Natural killer cell treated with Interleukin-12 subunit alpha and Interleukin-12 subunit beta and Interleukin-15 and Interleukin-18, amount 100 ng/mL, for 72 hours (primary cell): Measurements from ENCODE around the gene ITGA8. TPM values are rescaled to one million over a fixed set of nuclear protein-coding genes. Genes with fewer than 3 reads are reported as not detected.
"Not testable (repeated sequence)": the region's sequence is repeated elsewhere in the genome, so short reads cannot be mapped to it uniquely, and the experiment has no call there.

Source experiments
- ATAC-seq, 2 donors: fragments of 150-1000 bp; cut with Tn5 transposase in 1 of 2; sonication (Bioruptor Pico), chemical (Tn5 transposase) in 1 of 2; 2 replicates each; pipeline ENCODE4 v1.10.0; 2021
- DNase-seq: peaks from one replicate; pipeline ENCODE4 v3.0.0; 2022; ENCODE audit warnings: low spot score
- H3K27ac Mint-ChIP-seq, 2 donors: 1 replicate in 1 of 2; 2 replicates in 1 of 2; pipeline ENCODE4 v1.8.0; 2022; ENCODE audit warnings: mixed read lengths in 2 of 2, mild to moderate bottlenecking in 1 of 2, moderate library complexity in 1 of 2
- H3K27me3 Mint-ChIP-seq, 2 donors: 1 replicate in 1 of 2; 2 replicates in 1 of 2; pipeline ENCODE4 v1.8.0; 2022; ENCODE audit warnings: mixed read lengths in 2 of 2
- H3K36me3 Mint-ChIP-seq: one replicate; pipeline ENCODE4 v1.8.0; 2022; ENCODE audit warnings: mixed read lengths
- H3K4me1 Mint-ChIP-seq, 2 donors: 1 replicate in 1 of 2; 2 replicates in 1 of 2; pipeline ENCODE4 v1.8.0; 2022; ENCODE audit warnings: low read depth in 2 of 2, mixed read lengths in 2 of 2, mild to moderate bottlenecking in 1 of 2
- H3K4me3 Mint-ChIP-seq: one replicate; pipeline ENCODE4 v1.8.0; 2022; ENCODE audit warnings: mixed read lengths
- H3K9me3 Mint-ChIP-seq: 2 replicates; pipeline ENCODE4 v1.8.0; 2022; ENCODE audit warnings: mixed read lengths
- total RNA-seq, 2 donors: library from RNA; stranded (reverse); gene quantifications; one replicate each; pipeline ENCODE4 v1.2.3, GENCODE V29; 2022

ITGA8 gene
- total RNA-seq, 2 donors from 2014 or later = not detected

DNA sequence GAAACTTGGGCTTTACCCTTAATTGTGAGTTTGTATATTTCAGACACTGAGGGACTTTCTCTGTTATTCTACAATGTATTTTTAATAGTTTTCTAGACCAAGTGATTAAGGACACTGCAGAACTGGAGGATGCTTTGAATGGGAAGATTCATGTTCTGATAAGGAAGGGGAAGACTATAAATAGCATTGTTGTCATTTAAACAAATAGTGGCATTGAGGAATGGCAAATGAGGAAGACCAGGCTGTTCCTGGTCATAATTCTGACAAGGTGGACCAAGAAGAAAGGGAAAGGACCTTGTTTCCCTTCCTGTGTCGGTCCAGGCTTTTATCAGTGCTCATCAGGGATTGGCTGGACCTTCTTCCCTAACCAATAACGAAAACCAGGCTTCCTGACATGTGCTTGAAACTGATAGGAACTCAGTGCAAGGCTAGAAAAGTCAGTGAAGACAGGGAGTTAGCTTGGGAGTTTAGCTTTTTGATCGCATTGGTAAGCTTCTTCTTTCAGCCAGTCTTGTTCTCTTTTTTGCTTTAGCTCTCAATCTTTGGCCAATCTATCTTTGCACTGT is 116.2 kb downstream of the ITGA8 start:
- DNase-seq (no peak), ATAC-seq (no peak)
- Mint-ChIP-seq H3K4me3 (no peak overlapping the region), H3K36me3 (no peaks in the 10 kb centered on the region), H3K9me3 (peaks cover 3% of the 10 kb centered on the region), H3K27me3 (peaks cover 8 to 24% of the 10 kb centered on the region in 2 donors), H3K27ac (no peak overlapping the region), H3K4me1 (no peaks in the 10 kb centered on the region)

DNA sequence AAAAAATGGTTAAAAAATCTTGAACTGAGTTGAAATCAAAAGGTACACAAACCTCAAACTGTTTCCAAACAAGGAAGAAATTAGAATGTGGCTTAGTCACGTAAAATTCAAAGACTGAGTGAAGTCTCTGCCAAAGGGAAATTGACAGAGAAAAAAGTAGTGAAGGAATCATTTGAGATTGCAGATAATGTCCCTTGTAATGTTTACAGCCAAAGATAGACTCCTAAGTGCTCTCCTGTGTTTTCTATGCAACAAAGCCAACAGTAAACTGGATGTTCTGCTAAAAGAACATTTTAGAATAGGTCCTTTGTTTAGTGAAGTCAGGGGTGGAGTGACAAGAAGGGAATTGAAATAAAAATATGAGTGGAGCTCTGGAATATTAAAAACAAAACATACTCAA is 117.9 kb downstream of the ITGA8 start:
- no peak for DNase-seq
- H3K36me3 Mint-ChIP-seq = no peaks in the 10 kb centered on the region
- ATAC-seq = no peak
- H3K4me1 Mint-ChIP-seq = no peaks in the 10 kb centered on the region
- H3K27me3 Mint-ChIP-seq = peaks cover 9 to 17% of the 10 kb centered on the region in 2 donors
- H3K4me3 Mint-ChIP-seq = no peak overlapping the region
- H3K27ac Mint-ChIP-seq = no peak overlapping the region
- no peaks in the 10 kb centered on the region for H3K9me3 Mint-ChIP-seq

DNA sequence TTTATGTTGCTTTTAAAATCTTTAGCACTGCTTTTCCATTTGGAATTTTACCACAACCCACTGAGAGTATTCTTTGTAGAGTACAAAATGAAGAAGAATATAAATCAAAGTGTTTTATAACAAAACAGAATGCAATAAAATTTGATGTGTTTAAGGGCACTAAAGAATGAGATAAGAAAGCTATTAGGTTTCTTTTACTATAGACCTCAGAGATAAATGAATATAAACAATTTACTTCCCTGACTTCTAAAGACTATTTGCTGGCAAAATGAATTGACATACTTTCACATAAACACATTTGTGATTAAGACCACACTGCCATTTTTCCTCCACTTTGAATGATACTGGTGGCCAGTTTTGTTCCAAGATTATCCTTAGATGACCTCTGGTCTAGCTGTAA is 124.5 kb downstream of the ITGA8 start:
- no peak overlapping the region for H3K27ac Mint-ChIP-seq
- peaks cover 0 to 7% of the 10 kb centered on the region in 2 donors for H3K27me3 Mint-ChIP-seq
- ATAC-seq (no peak), DNase-seq (no peak)
- H3K9me3 Mint-ChIP-seq = no peaks in the 10 kb centered on the region
- H3K4me3 Mint-ChIP-seq = no peak overlapping the region
- H3K36me3 Mint-ChIP-seq = no peaks in the 10 kb centered on the region
- no peaks in the 10 kb centered on the region for H3K4me1 Mint-ChIP-seq

DNA sequence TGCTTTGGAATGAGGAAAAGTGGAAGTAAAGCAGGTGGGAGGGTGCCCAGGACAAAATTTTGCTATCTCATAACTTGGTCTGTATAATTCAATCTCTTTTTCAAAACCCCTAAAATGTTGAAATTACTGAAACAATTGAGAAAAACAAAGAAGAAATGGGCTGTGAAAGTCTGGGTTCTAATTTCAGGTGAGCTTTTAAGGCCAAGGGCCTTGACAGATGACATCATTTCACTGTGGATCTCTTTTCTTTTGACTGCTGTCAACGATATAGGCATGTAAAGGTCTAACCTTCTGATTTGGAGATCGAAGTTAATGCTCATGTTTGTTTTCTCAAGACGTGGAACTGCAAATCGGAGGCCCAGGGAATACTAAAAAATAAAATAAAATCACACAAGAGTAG is 127.8 kb downstream of the ITGA8 start:
- peaks cover 4 to 8% of the 10 kb centered on the region in 2 donors for H3K27me3 Mint-ChIP-seq
- H3K9me3 Mint-ChIP-seq = no peaks in the 10 kb centered on the region
- H3K36me3 Mint-ChIP-seq = no peaks in the 10 kb centered on the region
- no peaks in the 10 kb centered on the region for H3K4me1 Mint-ChIP-seq
- no peak for DNase-seq
- ATAC-seq = no peak
- H3K27ac Mint-ChIP-seq = no peak overlapping the region
- no peak overlapping the region for H3K4me3 Mint-ChIP-seq

DNA sequence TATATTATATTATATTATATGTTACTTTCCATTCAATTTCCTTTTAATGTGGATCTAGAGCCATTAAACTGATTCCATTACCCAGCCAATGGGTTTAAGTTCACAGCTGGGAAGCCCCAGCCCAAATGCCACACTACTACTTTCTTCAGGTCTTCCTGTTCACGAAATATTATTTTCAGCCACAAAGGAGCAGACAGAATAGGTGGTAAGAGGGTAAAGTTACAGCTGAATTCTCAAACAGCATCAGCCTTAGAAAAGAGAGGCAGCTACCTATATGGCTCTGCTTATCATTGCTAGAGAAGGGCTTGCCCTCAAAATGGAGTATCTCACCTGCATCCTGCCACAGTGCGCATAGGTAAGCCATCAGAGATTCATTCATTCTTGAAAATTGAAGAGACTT is 128.3 kb downstream of the ITGA8 start:
- H3K9me3 Mint-ChIP-seq = no peaks in the 10 kb centered on the region
- ATAC-seq (no peak), DNase-seq (no peak)
- no peaks in the 10 kb centered on the region for H3K36me3 Mint-ChIP-seq
- H3K4me1 Mint-ChIP-seq = no peaks in the 10 kb centered on the region
- H3K27ac Mint-ChIP-seq = no peak overlapping the region
- H3K4me3 Mint-ChIP-seq = no peak overlapping the region
- peaks cover 4 to 8% of the 10 kb centered on the region in 2 donors for H3K27me3 Mint-ChIP-seq

DNA sequence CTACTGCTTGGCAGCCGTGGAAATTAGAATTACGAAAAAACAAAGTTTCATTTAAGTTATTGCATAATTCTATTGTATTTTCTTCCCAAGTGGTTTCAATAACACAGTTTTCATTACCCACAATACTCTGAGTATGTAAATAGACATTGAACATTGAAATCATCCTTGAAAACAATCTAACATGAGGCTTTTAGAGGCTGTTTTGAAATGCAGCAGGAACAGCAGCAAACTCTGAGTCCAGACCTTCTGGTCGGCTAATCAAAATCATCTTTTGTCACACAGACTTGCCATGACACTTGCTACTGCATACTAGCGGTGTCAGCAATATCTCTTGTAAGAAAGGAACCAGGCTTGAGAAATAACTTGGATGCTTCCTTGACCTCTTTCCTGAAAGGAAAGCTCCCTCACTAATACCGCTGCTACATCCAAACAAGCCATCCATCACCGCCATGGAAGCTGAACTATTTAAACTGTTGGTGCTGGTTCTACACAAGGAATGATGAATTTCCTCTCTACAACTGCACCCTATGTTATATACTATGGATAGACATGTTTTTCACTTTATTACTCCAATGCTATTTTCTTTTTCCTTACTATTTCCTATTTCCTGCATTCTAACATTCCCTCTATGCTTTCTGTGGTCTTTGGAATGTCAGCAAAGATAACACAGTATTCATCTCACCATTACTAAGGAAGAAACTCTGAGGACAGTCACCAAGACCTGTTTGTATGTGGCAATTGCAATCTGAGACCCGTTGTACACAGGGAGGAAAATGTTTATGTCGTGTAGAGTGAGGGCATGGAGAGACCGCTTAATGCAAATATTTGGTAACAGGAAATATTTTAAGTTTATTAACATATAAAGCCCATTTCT is 130.8 kb downstream of the ITGA8 start:
- Mint-ChIP-seq H3K36me3 (no peaks in the 10 kb centered on the region), H3K9me3 (no peaks in the 10 kb centered on the region), H3K27me3 (peaks cover 4 to 8% of the 10 kb centered on the region in 2 donors), H3K4me1 (no peaks in the 10 kb centered on the region), H3K4me3 (no peak overlapping the region), H3K27ac (no peak overlapping the region)
- no peak for DNase-seq
- ATAC-seq = no peak

DNA sequence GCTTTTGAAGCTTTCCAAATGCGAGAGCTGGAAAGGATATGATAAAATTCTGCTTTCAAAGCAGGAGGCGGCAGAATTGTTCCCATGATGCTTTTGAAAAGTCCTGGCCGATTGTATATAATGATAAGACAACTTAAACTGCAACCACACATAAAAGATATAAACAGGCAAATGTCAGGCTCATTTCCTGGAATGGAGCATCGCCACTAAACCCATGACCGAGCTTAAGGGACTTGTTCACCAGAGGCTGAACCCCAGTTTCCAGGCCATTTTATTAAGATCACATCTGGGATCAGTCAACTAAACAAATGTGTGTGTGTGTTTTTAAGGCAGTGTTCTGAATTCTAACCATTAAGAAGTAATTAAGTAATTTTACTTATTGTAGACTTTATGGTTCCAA is 131.6 kb downstream of the ITGA8 start:
- ATAC-seq = no peak

DNA sequence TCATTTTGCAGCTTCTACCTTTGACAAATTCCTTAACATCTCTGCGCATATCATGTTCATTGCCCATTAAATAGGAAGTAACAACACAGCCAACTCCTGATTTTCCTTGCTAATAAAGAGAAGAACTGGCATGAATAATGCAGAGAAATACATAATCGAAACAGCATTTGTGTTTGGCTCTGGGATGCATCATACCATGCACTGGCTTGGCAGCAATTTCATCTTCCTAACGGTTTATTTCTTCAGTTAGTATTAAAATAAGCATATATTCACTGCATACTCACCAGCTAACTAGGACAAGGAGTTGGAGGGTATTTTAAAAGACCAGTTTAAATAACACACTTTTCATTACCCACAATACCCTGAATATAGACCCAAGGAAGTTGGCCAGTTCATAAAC is 132.5 kb downstream of the ITGA8 start:
- no peaks in the 10 kb centered on the region for H3K9me3 Mint-ChIP-seq
- no peak overlapping the region for H3K4me3 Mint-ChIP-seq
- no peaks in the 10 kb centered on the region for H3K36me3 Mint-ChIP-seq
- DNase-seq (no peak), ATAC-seq (no peak)
- no peak overlapping the region for H3K27ac Mint-ChIP-seq
- no peaks in the 10 kb centered on the region for H3K4me1 Mint-ChIP-seq
- H3K27me3 Mint-ChIP-seq = peaks cover 4 to 8% of the 10 kb centered on the region in 2 donors

More for the DNA sequence above, 131.6 kb downstream of the ITGA8 start:
- Mint-ChIP-seq H3K27me3 (peaks cover 4 to 8% of the 10 kb centered on the region in 2 donors), H3K36me3 (no peaks in the 10 kb centered on the region), H3K4me1 (no peaks in the 10 kb centered on the region), H3K9me3 (no peaks in the 10 kb centered on the region), H3K4me3 (no peak overlapping the region), H3K27ac (no peak overlapping the region)
- no peak for DNase-seq

DNA sequence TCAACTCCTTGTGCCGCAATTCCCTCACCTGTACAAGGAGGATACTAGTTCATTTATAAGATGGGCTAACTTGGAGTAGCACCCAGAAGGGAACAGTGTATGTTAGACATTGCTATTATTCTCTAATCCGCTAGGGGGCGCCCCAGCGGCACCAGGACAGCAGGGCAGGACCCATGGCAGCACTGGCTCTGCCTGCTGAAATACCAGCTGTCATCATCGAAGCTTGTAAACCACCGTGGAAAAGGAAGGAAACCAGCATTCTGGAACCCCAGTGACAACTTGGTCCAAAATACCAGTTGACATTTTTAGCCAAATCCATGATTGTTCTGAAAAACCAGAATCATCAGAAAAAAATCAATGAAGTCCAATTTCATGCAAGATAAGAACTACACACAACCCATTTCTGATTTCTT is 134.4 kb downstream of the ITGA8 start:
- no peaks in the 10 kb centered on the region for H3K9me3 Mint-ChIP-seq
- no peaks in the 10 kb centered on the region for H3K36me3 Mint-ChIP-seq
- DNase-seq (no peak), ATAC-seq (no peak)
- H3K27me3 Mint-ChIP-seq = peaks cover 6 to 8% of the 10 kb centered on the region in 2 donors
- no peak overlapping the region for H3K4me3 Mint-ChIP-seq
- H3K27ac Mint-ChIP-seq = no peak overlapping the region
- no peaks in the 10 kb centered on the region for H3K4me1 Mint-ChIP-seq

DNA sequence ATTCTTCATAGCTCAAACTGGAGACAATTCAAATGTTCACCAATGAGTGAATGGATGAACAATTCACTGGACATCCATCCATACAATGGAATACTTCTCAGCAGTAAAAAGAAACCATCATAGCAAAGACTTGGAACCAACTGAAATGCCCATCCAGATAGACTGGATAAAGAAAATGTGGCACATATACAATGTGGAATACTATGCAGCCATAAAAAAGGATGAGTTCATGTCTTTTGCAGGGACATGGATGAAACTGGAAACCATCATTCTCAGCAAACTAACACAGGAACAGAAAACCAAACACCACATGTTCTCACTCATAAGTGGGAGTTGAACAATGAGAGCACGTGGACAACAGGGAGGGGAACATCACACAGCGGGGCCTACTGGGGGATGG is 136.8 kb downstream of the ITGA8 start:
- not testable (repeated sequence) for H3K9me3 Mint-ChIP-seq, H3K27ac Mint-ChIP-seq, H3K27me3 Mint-ChIP-seq, ATAC-seq, H3K4me1 Mint-ChIP-seq, H3K36me3 Mint-ChIP-seq, H3K4me3 Mint-ChIP-seq, DNase-seq

DNA sequence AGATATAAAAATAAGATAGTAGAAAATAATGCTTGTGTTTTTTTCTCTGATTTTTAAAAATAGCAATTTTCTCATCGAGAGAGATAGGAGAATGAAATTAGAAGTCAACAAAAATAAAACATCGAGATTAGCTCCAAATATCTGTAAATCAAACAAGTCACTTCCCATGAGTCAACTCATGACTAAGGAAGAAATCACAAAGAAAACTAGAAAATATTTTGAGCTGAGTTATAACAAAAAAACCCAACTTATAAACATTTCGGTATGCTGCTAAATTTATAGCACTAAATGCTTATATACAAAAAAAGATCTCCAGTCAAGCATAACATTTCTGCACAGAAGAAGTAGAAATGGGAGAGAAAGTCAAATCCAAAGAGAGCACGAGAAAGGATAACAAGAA is 140.1 kb downstream of the ITGA8 start:
- no peak overlapping the region for H3K4me3 Mint-ChIP-seq
- no peaks in the 10 kb centered on the region for H3K4me1 Mint-ChIP-seq
- no peaks in the 10 kb centered on the region for H3K9me3 Mint-ChIP-seq
- peaks cover 2 to 14% of the 10 kb centered on the region in 2 donors for H3K27me3 Mint-ChIP-seq
- DNase-seq (no peak), ATAC-seq (no peak)
- no peak overlapping the region for H3K27ac Mint-ChIP-seq
- no peaks in the 10 kb centered on the region for H3K36me3 Mint-ChIP-seq

DNA sequence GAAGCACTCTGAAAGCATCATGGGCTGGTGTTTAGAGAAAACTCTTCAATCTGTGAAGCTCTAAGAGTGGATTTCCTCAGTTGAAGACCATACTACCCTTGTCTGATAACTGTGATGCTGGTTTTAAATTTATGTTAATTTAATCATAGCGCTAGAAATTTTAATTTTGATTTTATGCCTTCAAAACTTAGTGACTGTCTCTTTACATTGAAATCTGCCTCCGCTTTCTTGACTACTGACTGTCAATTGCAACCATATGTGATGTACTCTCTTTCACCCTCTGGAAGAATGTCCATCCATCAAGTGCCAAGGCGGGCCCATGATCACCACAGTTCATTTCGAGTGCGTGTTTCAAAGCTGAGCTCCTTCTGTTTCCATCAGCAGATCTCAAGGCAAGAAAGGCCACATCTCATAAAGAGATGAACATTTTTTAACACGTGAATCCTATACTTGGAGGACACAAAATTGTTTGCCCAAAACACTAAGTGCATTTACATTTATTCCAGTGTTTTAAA is 147.1 kb downstream of the ITGA8 start:
- no peak for DNase-seq
- Mint-ChIP-seq H3K27ac (no peak overlapping the region), H3K27me3 (peaks cover 4 to 18% of the 10 kb centered on the region in 2 donors), H3K9me3 (no peaks in the 10 kb centered on the region), H3K4me3 (no peak overlapping the region), H3K36me3 (no peaks in the 10 kb centered on the region), H3K4me1 (no peaks in the 10 kb centered on the region)
- no peak for ATAC-seq

DNA sequence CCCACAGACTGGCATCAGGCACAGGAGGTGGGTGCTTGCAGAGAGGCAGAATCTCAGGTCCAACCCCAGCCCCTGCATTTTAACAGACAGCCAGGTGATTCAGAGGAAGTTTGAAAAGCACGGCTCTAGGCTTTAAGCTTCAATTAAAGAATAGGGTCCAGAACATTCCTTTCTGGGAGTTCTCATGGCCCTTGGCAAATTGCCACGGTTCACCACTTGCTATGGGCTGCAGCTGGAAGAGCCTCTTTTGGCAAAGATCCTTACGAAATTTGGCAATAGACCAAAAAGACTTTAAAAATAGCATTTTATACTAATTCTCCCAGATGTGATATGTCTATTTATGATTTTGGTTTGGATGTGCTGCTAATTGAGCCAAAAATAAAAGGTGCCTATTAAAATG is 148.1 kb downstream of the ITGA8 start:
- ATAC-seq = no peak
- no peak overlapping the region for H3K27ac Mint-ChIP-seq
- H3K4me1 Mint-ChIP-seq = no peaks in the 10 kb centered on the region
- no peak overlapping the region for H3K4me3 Mint-ChIP-seq
- H3K36me3 Mint-ChIP-seq = no peaks in the 10 kb centered on the region
- H3K9me3 Mint-ChIP-seq = no peaks in the 10 kb centered on the region
- no peak for DNase-seq
- peaks cover 4 to 13% of the 10 kb centered on the region in 2 donors for H3K27me3 Mint-ChIP-seq

DNA sequence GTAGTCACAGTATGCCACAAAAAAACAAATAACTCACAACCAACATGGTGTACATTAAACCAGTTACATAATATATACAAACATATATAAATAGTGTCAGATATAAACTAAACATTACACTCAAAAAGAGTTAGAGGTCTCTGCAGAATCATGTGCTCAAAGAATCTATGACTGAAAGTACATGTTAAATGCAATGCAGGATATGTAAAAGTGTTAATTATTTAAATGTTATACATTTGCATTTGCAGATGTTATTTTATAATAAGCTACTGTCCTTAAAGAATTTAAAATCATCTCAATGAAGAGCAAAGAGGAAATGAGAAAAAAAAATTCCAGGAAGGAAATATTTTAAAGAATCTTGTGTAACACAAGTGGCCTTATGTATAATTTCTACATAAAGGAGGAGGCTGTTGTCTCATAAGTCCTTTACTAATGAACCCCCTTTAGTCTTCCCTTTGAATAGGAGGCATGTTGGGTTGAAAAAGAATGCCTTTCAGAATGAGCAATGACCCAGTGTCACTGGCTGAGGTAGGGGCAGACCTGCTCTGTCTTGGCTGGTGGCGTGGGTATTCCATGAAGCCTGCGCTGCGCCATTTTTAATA is 148.9 kb downstream of the ITGA8 start:
- Mint-ChIP-seq H3K36me3 (no peaks in the 10 kb centered on the region), H3K27me3 (peaks cover 4 to 11% of the 10 kb centered on the region in 2 donors), H3K4me1 (no peaks in the 10 kb centered on the region), H3K4me3 (no peak overlapping the region), H3K9me3 (no peaks in the 10 kb centered on the region), H3K27ac (no peak overlapping the region)
- DNase-seq = no peak
- ATAC-seq = no peak
